Tibial nerve (tissue), 4 donors: ENCODE measurements around the gene SART3.

ENCODE experiments used
- CTCF ChIP-seq, 5 experiments: fragments of 200-600 bp in 3 of 5; fragments of 450-650 bp in 2 of 5; sonication (generic) in 3 of 5; IDR thresholded peaks; one replicate each; pipeline ENCODE4 v1.5.1; 2016 to 2019; ENCODE audit warnings: antibody characterized with exemption in 5 of 5, mild to moderate bottlenecking in 3 of 5, moderate library complexity in 2 of 5
- EP300 ChIP-seq, 2 donors: sonication (generic); formaldehyde crosslinking; IDR thresholded peaks; one replicate each; pipeline ENCODE4 v1.6.1; 2017; ENCODE audit warnings: antibody characterized with exemption in 2 of 2, mild to moderate bottlenecking in 1 of 2
- POLR2A ChIP-seq, 2 donors: fragments of 450-650 bp; IDR thresholded peaks; one replicate each; pipeline ENCODE4 v1.6.1; 2017; ENCODE audit warnings: antibody characterized with exemption in 2 of 2, mild to moderate bottlenecking in 2 of 2, moderate library complexity in 2 of 2

- TF ChIP-seq CTCF (IDR thresholded peaks at IDR 0.05), result no peak
- TF ChIP-seq POLR2A (IDR thresholded peaks at IDR 0.05), result no peak
- no peak for TF ChIP-seq EP300 (IDR thresholded peaks at IDR 0.05)
These were observed 22.2 kb upstream of the SART3 start for GRCh38 chr12:108582978-108583770.
